Chondrocyte (in vitro differentiated cells): ENCODE measurements around the gene MXI1. TPM values are rescaled to one million over a fixed set of nuclear protein-coding genes. Genes with fewer than 3 reads are reported as not detected.
A peak's percentile ranks its signal among the peaks of the same experiment; 100 is the strongest.

ENCODE experiments used
- DNase-seq: peaks from one replicate; pipeline ENCODE4 v3.0.0; 2021; ENCODE audit warnings: mixed read lengths, low spot score
- H3K27ac Mint-ChIP-seq: one replicate; pipeline ENCODE4 v1.8.0; 2021; ENCODE audit warnings: mild to moderate bottlenecking, moderate library complexity, mixed read lengths; ENCODE audit not compliant: unreplicated experiment
- H3K27me3 Mint-ChIP-seq: 2 replicates; pipeline ENCODE4 v1.8.0; 2021; ENCODE audit warnings: low read depth, mixed read lengths
- H3K36me3 Mint-ChIP-seq: 2 replicates; pipeline ENCODE4 v1.8.0; 2021; ENCODE audit warnings: low read depth, mixed read lengths
- H3K4me1 Mint-ChIP-seq: 2 replicates; pipeline ENCODE4 v1.8.0; 2021; ENCODE audit warnings: low read depth, mild to moderate bottlenecking, mixed read lengths
- H3K4me3 Mint-ChIP-seq: one replicate; pipeline ENCODE4 v1.8.0; 2021; ENCODE audit warnings: mild to moderate bottlenecking, moderate library complexity, mixed read lengths; ENCODE audit not compliant: unreplicated experiment
- H3K9me3 Mint-ChIP-seq: 2 replicates; pipeline ENCODE4 v1.8.0; 2021; ENCODE audit warnings: low read depth, mixed read lengths
- total RNA-seq: library from RNA; stranded (reverse); gene quantifications from 3 replicates; pipeline ENCODE4 v1.2.1, GENCODE V29; 2021
- TF ChIP-seq, protein P1 (sequence below): fragments of 200-600 bp; sonication (generic); IDR thresholded peaks from 2 replicates; pipeline ENCODE4 v1.5.0; 2021; ENCODE audit warnings: antibody characterized with exemption, mild to moderate bottlenecking, moderate library complexity

Gene MXI1
- total RNA-seq, 1 donor from 2014 or later: 26.8 TPM

GRCh38 chr10:110304780-110305421, 97.5 kb downstream of the MXI1 start, which contains the start of gene SMNDC1:
SMNDC1 (minus strand) TSS chr10:110304920; CDS start chr10:110303587, 1,333 bp downstream.
- Mint-ChIP-seq H3K36me3 (peaks cover 7% of the 10 kb centered on the region), H3K27ac (peak within 1 kb of the TSS; percentile 97), H3K4me1 (peaks cover 41% of the 10 kb centered on the region), H3K27me3 (no peaks in the 10 kb centered on the region), H3K9me3 (no peaks in the 10 kb centered on the region), H3K4me3 (peak within 1 kb of the TSS; percentile 95)
- TF ChIP-seq, protein P1, sequence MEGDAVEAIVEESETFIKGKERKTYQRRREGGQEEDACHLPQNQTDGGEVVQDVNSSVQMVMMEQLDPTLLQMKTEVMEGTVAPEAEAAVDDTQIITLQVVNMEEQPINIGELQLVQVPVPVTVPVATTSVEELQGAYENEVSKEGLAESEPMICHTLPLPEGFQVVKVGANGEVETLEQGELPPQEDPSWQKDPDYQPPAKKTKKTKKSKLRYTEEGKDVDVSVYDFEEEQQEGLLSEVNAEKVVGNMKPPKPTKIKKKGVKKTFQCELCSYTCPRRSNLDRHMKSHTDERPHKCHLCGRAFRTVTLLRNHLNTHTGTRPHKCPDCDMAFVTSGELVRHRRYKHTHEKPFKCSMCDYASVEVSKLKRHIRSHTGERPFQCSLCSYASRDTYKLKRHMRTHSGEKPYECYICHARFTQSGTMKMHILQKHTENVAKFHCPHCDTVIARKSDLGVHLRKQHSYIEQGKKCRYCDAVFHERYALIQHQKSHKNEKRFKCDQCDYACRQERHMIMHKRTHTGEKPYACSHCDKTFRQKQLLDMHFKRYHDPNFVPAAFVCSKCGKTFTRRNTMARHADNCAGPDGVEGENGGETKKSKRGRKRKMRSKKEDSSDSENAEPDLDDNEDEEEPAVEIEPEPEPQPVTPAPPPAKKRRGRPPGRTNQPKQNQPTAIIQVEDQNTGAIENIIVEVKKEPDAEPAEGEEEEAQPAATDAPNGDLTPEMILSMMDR: no peak
- peak; percentile 97 for DNase-seq

- H3K4me3 Mint-ChIP-seq: peak overlapping the region; percentile 95
- TF ChIP-seq, protein P1: peak; percentile 91
- H3K9me3 Mint-ChIP-seq: no peaks in the 10 kb centered on the region
- H3K4me1 Mint-ChIP-seq: peaks cover 39% of the 10 kb centered on the region
- no peak for DNase-seq
- H3K36me3 Mint-ChIP-seq: peaks cover 4% of the 10 kb centered on the region
- H3K27ac Mint-ChIP-seq: peak overlapping the region; percentile 97
- no peaks in the 10 kb centered on the region for H3K27me3 Mint-ChIP-seq
Observed at GRCh38 chr10:110305767-110306451, 98.5 kb downstream of the MXI1 start.

- TF ChIP-seq, protein P1: peak; percentile 32
- Mint-ChIP-seq H3K27ac (no peak overlapping the region), H3K9me3 (no peaks in the 10 kb centered on the region), H3K27me3 (no peaks in the 10 kb centered on the region), H3K4me3 (no peak overlapping the region), H3K36me3 (peaks cover 2% of the 10 kb centered on the region), H3K4me1 (peaks cover 35% of the 10 kb centered on the region)
- DNase-seq: no peak
Observed at GRCh38 chr10:110306452-110306768, 99.0 kb downstream of the MXI1 start.

DNA sequence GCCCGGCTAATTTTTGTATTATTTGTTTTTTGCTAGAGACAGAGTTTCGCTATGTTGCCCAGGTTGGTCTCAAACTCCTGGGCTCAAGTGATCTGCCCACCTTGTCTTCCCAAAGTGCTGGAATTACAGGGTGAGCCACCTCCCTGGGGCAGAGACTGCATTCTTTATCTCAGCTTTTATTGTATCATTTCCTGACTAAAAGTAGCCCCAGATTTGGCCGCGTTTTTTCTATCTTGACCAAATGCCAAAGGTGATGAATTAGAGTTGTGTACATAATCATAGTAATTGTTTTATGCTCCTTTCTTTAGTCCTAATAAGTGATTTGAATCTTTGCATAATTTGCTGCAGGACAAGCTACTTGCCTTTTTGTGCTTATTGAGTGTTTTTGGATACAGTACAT, 100.4 kb downstream of the MXI1 start:
- no peak overlapping the region for H3K27ac Mint-ChIP-seq
- peaks cover under 1% of the 10 kb centered on the region for H3K36me3 Mint-ChIP-seq
- DNase-seq: no peak
- peaks cover 26% of the 10 kb centered on the region for H3K4me1 Mint-ChIP-seq
- TF ChIP-seq, protein P1: no peak
- no peaks in the 10 kb centered on the region for H3K27me3 Mint-ChIP-seq
- H3K4me3 Mint-ChIP-seq: no peak overlapping the region
- H3K9me3 Mint-ChIP-seq: no peaks in the 10 kb centered on the region

- TF ChIP-seq, protein P1: no peak
- Mint-ChIP-seq H3K36me3 (no peaks in the 10 kb centered on the region), H3K4me3 (no peak overlapping the region), H3K4me1 (peaks cover 12% of the 10 kb centered on the region), H3K9me3 (no peaks in the 10 kb centered on the region), H3K27ac (no peak overlapping the region), H3K27me3 (no peaks in the 10 kb centered on the region)
- no peak for DNase-seq
Observed at GRCh38 chr10:110310741-110311140, 103.3 kb downstream of the MXI1 start.
